K562 (cell line): ENCODE measurements around the gene CEP57. TPM values are rescaled to one million over a fixed set of nuclear protein-coding genes. Genes with fewer than 3 reads are reported as not detected.
"Not testable (repeated sequence)": the region's sequence is repeated elsewhere in the genome, so short reads cannot be mapped to it uniquely, and the experiment has no call there.

ENCODE experiments used
- ATAC-seq: fragments of 200-7000 bp; cut with Tn5 transposase; 3 replicates; pipeline ENCODE4 v1.9.1; 2020; ENCODE audit warnings: moderate library complexity
- BruUV-seq: library from RNA; stranded (reverse); fragments of 400-500 nt; replicated peaks from 2 replicates; lab custom pipeline; 2021; lab: Mats Ljungman, UMichigan
- CTCF ChIA-PET: fragments of 300-600 bp; formaldehyde crosslinking; extraction: SDS; loops from one replicate; lab custom pipeline; 2021; ENCODE audit warnings: low intra/inter-chr PET ratio; lab: Yijun Ruan, JAX
- POLR2A ChIA-PET: fragments of 300-600, 350-650 bp; sonication (Branson Sonifier 250); formaldehyde crosslinking; extraction: SDS; loops from one replicate; lab custom pipeline; 2021; ENCODE audit warnings: antibody characterized with exemption, inconsistent platforms; lab: Yijun Ruan, JAX
- DNase-seq, 4 experiments: peaks; one replicate each; pipeline versions ENCODE4 v3.0.0 to v3.0.0-alpha.2; 2011 to 2018; ENCODE audit warnings: low spot score in 3 of 4, mixed read lengths in 3 of 4; ENCODE audit errors: extremely low read depth in 1 of 4
- FAIRE-seq: peaks from 2 replicates; lab custom pipeline; 2011; peaks lifted over from hg19 to GRCh38; lab: Jason Lieb, UNC
- H2AFZ ChIP-seq: 2 replicates; pipeline ENCODE4 v1.6.0; 2011; ENCODE audit warnings: low read depth, low read length, control low read depth, inconsistent platforms
- H3K27ac ChIP-seq: fragments of 200-600 bp; 3 replicates; pipeline ENCODE4 v1.8.0; 2011; ENCODE audit warnings: low read depth, mild to moderate bottlenecking, control low read depth, inconsistent platforms, low read length, moderate library complexity, mixed read lengths; ENCODE audit errors: extremely low read depth
- H3K27me3 ChIP-seq, 2 experiments: fragments of 300-600 bp in 1 of 2; 2 replicates in 1 of 2; 3 replicates in 1 of 2; pipeline versions ENCODE4 v1.6.0 to v1.8.0; 2011; ENCODE audit warnings: inconsistent platforms in 2 of 2, low read length in 2 of 2, mild to moderate bottlenecking in 1 of 2, mixed read lengths in 1 of 2, moderate library complexity in 1 of 2; ENCODE audit not compliant: control insufficient read depth in 2 of 2, insufficient read depth in 2 of 2
- H3K36me3 ChIP-seq: fragments of 300-600 bp; 3 replicates; pipeline ENCODE4 v1.8.0; 2011; ENCODE audit warnings: mild to moderate bottlenecking, low read length, inconsistent platforms; ENCODE audit not compliant: control insufficient read depth, insufficient read depth
- H3K4me1 ChIP-seq, 2 experiments: fragments of 200-600 bp in 1 of 2; replicated peaks in 1 of 2; 2 replicates in 1 of 2; 3 replicates in 1 of 2; pipeline versions ENCODE4 v1.5.1 to v1.8.0; 2011; ENCODE audit warnings: inconsistent platforms in 2 of 2, low read length in 2 of 2, mild to moderate bottlenecking in 1 of 2, mixed read lengths in 1 of 2, moderate library complexity in 1 of 2; ENCODE audit not compliant: control insufficient read depth in 2 of 2, insufficient read depth in 2 of 2
- H3K4me2 ChIP-seq: 2 replicates; pipeline ENCODE4 v1.6.1; 2011; ENCODE audit warnings: low read length, control low read depth, inconsistent platforms, mixed read lengths; ENCODE audit not compliant: insufficient read depth
- H3K4me3 ChIP-seq: fragments of 200-600 bp; sonication (generic), shearing (Covaris generic); 2 replicates; pipeline ENCODE4 v1.5.1; 2016; ENCODE audit warnings: control low read depth, inconsistent platforms
- H3K79me2 ChIP-seq: fragments of 200-600 bp; 3 replicates; pipeline ENCODE4 v1.8.0; 2011; ENCODE audit warnings: low read length, inconsistent platforms; ENCODE audit not compliant: control insufficient read depth, insufficient read depth
- H3K9ac ChIP-seq, 2 experiments: 2 replicates each; pipeline versions ENCODE4 v1.6.0 to v1.6.1; 2011; ENCODE audit warnings: low read depth in 2 of 2, low read length in 2 of 2, control low read depth in 1 of 2, inconsistent platforms in 1 of 2, mild to moderate bottlenecking in 1 of 2, mixed read lengths in 1 of 2; ENCODE audit not compliant: insufficient read depth in 1 of 2
- H3K9me1 ChIP-seq: one replicate; pipeline ENCODE4 v1.6.0; 2011; ENCODE audit warnings: inconsistent platforms, mild to moderate bottlenecking, low read length, moderate library complexity; ENCODE audit not compliant: control insufficient read depth, insufficient read depth
- H3K9me3 ChIP-seq: replicated peaks from 2 replicates; pipeline ENCODE4 v1.5.1; 2011; ENCODE audit warnings: low read depth, low read length, inconsistent platforms; ENCODE audit not compliant: control insufficient read depth, insufficient read depth
- H4K20me1 ChIP-seq: replicated peaks from 2 replicates; pipeline ENCODE4 v1.6.1; 2011; ENCODE audit warnings: low read length, inconsistent platforms, mixed read lengths; ENCODE audit not compliant: control insufficient read depth, insufficient read depth
- FOXK2 ChIP-seq, 2 experiments: fragments of 450-650 bp; IDR thresholded peaks in 1 of 2; conservative IDR thresholded peaks in 1 of 2; 2 replicates each; pipeline ENCODE4 v1.6.1; 2016; ENCODE audit warnings: low read depth in 2 of 2, mild to moderate bottlenecking in 1 of 2
- GTF2B ChIP-seq: IDR thresholded peaks from 2 replicates; pipeline ENCODE4 v1.6.1; 2011; ENCODE audit not compliant: insufficient read length; ENCODE audit errors: extremely low read depth
- GTF2F1 ChIP-seq: IDR thresholded peaks from 2 replicates; pipeline ENCODE4 v1.6.1; 2011; ENCODE audit warnings: low read depth, low read length, improper control_type of control experiment
- PHB2 ChIP-seq: fragments of 450-650 bp; IDR thresholded peaks from 2 replicates; pipeline ENCODE4 v1.6.1; 2017; ENCODE audit warnings: low read depth
- RB1 ChIP-seq: fragments of 450-650 bp; IDR thresholded peaks from 2 replicates; pipeline ENCODE4 v1.6.1; 2017; ENCODE audit warnings: low read depth, mild to moderate bottlenecking
- ZNF830 ChIP-seq: fragments of 250-450 bp; sonication (Bioruptor Pico); IDR thresholded peaks from 2 replicates; pipeline ENCODE4 v1.5.0; 2021; ENCODE audit warnings: mild to moderate bottlenecking
- WGBS: fragments of 100-300 bp; shearing (Covaris generic); methylation state at CpG from one replicate; pipeline ENCODE4 v1.1.6; 2016; ENCODE audit warnings: low coverage, mixed read lengths; ENCODE audit not compliant: insufficient coverage; ENCODE audit errors: missing lambda C conversion rate; 5-methylcytosine and 5-hydroxymethylcytosine counted together
- in situ Hi-C: fragments of 300-500 bp; cut with MboI; formaldehyde crosslinking; loops from 4 replicates; pipeline ENCODE4 v1.15.0; 2018; ENCODE audit warnings: inconsistent platforms, mixed read lengths
- intact Hi-C: fragments of 100-400 bp; cut with micrococcal nuclease; formaldehyde crosslinking; loops from 2 replicates; pipeline ENCODE4 v1.14.2; 2022
- polyA plus RNA-seq, 8 experiments: library from polyadenylated mRNA; depleted of rRNA in 4 of 8; stranded (reverse) in 5 of 8; unstranded in 3 of 8; fragments of >200 nt; fragmentation: Nextera tagmentation in 2 of 8; fragmentation: Illumina TruSeq in 1 of 8; extraction: Ambion mirVana in 2 of 8; extraction: Trizol in 1 of 8; gene quantifications; 2 replicates each; pipeline versions ENCODE4 v1.2.1 to v1.2.3, GENCODE V29; 2011 to 2014; ENCODE audit warnings: inconsistent platforms in 1 of 8, missing spikeins in 1 of 8
- total RNA-seq, 7 experiments: library from RNA; depleted of rRNA in 6 of 7; stranded (reverse); fragments of >200 nt in 6 of 7; fragmentation: Illumina TruSeq in 2 of 7; extraction: Trizol in 2 of 7; gene quantifications; 2 replicates each; pipeline versions ENCODE4 v1.2.1 to v1.2.3, GENCODE V29; 2011 to 2021; ENCODE audit warnings: low replicate concordance in 1 of 7

Gene CEP57
- total and polyA plus RNA-seq, 9 of the 15 experiments (the other 6 are each of a cell fraction or from before 2014, with no cell fraction given), result 25.1 to 88.1 (median 65.2) TPM

GRCh38 chr11:95803973-95804372, 13.7 kb downstream of the CEP57 start (continued):
- TF ChIP-seq GTF2B, result no peak

GRCh38 chr11:95805869-95806268, 15.6 kb downstream of the CEP57 start:
- BruUV-seq, result no TSS peak

GRCh38 chr11:95806464-95806863, 16.2 kb downstream of the CEP57 start:
- BruUV-seq, H3K9me3 ChIP-seq, H3K27me3 ChIP-seq, DNase-seq, H3K79me2 ChIP-seq, H3K27ac ChIP-seq, H3K4me2 ChIP-seq, in situ Hi-C loops, H4K20me1 ChIP-seq, ATAC-seq, CTCF ChIA-PET, H3K4me1 ChIP-seq, FAIRE-seq, H2AFZ ChIP-seq, H3K4me3 ChIP-seq, H3K9me1 ChIP-seq, intact Hi-C loops, H3K9ac ChIP-seq: not testable (repeated sequence)
- POLR2A ChIA-PET, result interaction anchor here (1.5 kb wide), 1 partner anchor 16 kb away, joined by 5 read pairs; the partner anchor contains the start of gene CEP57
- peaks cover 44% of the 10 kb centered on the region for H3K36me3 ChIP-seq
- WGBS, result 97% methylated on average over 6 of the region's 6 CpGs

More at GRCh38 chr11:95805869-95806268, 15.6 kb downstream of the CEP57 start:
- no peak for DNase-seq
- no peak for ATAC-seq
- Histone ChIP-seq H4K20me1 (no peaks in the 10 kb centered on the region), H2AFZ (no peak overlapping the region), H3K36me3 (peaks cover 50% of the 10 kb centered on the region), H3K9me3 (peaks cover 7% of the 10 kb centered on the region), H3K4me1 (no peaks in the 10 kb centered on the region), H3K27ac (no peak overlapping the region), H3K4me2 (no peak overlapping the region), H3K27me3 (no peaks in the 10 kb centered on the region), H3K9me1 (no peaks in the 10 kb centered on the region), H3K4me3 (no peak overlapping the region), H3K79me2 (no peaks in the 10 kb centered on the region), H3K9ac (no peak overlapping the region)
- no peak for TF ChIP-seq FOXK2 (conservative IDR thresholded peaks at IDR 0.05 in 1 of 2, IDR thresholded peaks at IDR 0.05 in 1 of 2; ENCODE audit: low read depth in 2 of 2)
- no peak for TF ChIP-seq PHB2
- TF ChIP-seq RB1, result no peak
- TF ChIP-seq GTF2F1, result no peak
- no peak for TF ChIP-seq ZNF830 (CRISPR knock-in tag)
- 89% methylated on average over 2 of the region's 2 CpGs for WGBS
- ChIA-PET POLR2A (no interaction called here), CTCF (no interaction called here)
- no peak for FAIRE-seq
- intact Hi-C loops, result no loop called here
- in situ Hi-C loops, result no loop called here
